ENCODE data around the gene RNF145. TPM values are rescaled to one million over a fixed set of nuclear protein-coding genes. Genes with fewer than 3 reads are reported as not detected.

The RNF145 gene, protein sequence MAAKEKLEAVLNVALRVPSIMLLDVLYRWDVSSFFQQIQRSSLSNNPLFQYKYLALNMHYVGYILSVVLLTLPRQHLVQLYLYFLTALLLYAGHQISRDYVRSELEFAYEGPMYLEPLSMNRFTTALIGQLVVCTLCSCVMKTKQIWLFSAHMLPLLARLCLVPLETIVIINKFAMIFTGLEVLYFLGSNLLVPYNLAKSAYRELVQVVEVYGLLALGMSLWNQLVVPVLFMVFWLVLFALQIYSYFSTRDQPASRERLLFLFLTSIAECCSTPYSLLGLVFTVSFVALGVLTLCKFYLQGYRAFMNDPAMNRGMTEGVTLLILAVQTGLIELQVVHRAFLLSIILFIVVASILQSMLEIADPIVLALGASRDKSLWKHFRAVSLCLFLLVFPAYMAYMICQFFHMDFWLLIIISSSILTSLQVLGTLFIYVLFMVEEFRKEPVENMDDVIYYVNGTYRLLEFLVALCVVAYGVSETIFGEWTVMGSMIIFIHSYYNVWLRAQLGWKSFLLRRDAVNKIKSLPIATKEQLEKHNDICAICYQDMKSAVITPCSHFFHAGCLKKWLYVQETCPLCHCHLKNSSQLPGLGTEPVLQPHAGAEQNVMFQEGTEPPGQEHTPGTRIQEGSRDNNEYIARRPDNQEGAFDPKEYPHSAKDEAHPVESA
- 221 TPM for total RNA-seq
- long read RNA-seq, transcript RNF145-202 (11 exons, 3,613 nt), result major isoform, 6 of 61 reads
- long read RNA-seq, partial matches to known transcripts, result 42 of 61 reads
- long read RNA-seq, other reads (novel, unspliced or antisense), result 12 of 61 reads

DNA sequence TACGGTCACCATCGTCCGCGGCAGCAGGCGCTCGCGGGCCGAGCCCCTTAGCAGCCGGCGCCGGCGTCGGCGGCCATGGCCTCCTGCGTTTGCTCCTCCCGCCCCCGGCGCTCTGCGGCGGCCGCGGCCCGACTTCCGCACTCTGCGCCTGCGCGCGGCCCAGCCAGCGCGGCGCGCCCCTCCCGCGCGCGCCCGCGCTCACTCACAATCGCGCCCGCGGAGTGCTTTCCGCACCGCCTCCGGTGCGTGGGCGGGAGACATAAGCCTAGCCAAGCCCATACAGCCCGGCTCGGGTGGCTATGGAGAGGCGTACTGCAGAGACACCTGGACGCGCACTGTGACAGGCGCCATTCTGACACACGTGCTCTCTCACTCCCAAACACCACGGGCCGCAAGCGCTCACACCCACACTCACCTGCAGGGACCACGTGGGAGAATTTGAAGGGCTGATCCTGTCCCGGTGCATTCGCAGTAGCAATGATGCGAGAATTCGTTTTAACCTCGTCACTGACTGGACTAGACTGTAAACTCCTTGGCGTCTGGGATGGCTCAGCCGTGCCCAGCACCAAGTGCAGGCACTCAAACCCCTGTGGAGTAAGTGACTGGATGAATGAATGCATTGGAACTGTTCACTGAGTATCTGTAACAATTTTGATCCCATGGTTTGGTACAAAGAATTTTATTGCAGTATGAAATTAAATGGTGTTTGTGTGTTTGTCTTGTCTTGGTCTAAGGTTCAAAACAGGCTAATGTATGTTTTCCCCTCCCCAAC, at the start of gene RNF145:
TSS of gene RNF145 (minus strand) at position 116 of the 772 bp plus-strand sequence. CDS start 5,936 bp downstream, outside the sequence.
- Histone ChIP-seq H3K27me3 (ENCODE audit: low read depth) (no peaks in the 10 kb centered on the region), H3K27ac (peak within 1 kb of the TSS; percentile 93)
- TF ChIP-seq, protein P1, sequence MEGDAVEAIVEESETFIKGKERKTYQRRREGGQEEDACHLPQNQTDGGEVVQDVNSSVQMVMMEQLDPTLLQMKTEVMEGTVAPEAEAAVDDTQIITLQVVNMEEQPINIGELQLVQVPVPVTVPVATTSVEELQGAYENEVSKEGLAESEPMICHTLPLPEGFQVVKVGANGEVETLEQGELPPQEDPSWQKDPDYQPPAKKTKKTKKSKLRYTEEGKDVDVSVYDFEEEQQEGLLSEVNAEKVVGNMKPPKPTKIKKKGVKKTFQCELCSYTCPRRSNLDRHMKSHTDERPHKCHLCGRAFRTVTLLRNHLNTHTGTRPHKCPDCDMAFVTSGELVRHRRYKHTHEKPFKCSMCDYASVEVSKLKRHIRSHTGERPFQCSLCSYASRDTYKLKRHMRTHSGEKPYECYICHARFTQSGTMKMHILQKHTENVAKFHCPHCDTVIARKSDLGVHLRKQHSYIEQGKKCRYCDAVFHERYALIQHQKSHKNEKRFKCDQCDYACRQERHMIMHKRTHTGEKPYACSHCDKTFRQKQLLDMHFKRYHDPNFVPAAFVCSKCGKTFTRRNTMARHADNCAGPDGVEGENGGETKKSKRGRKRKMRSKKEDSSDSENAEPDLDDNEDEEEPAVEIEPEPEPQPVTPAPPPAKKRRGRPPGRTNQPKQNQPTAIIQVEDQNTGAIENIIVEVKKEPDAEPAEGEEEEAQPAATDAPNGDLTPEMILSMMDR (IDR thresholded peaks at IDR 0.05), result no peak

DNA sequence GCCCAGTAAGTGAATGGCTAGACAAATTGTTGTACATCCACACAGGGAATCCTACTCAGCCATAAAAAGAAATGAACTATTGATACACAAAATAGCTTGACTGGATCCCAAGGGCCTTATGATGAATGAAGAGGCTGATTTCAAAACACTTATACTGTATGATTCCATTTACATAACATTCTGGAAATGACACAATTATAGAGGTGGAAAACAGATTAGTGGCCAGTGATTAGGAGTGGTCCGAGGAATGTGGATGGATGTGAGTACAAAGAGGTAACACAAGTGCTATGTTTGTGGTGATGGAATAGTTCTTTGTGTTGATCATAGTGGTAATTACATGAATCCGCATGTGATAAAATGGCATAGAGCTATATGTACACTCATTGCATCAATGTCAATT, 49.0 kb upstream of the RNF145 start:
- Histone ChIP-seq H3K9me3 (no peaks in the 10 kb centered on the region), H3K36me3 (no peaks in the 10 kb centered on the region), H3K27ac (no peak overlapping the region), H3K27me3 (ENCODE audit: low read depth) (no peaks in the 10 kb centered on the region), H3K4me3 (no peak overlapping the region), H3K4me1 (no peaks in the 10 kb centered on the region)
- intact Hi-C loops (cut with DNase I), result no loop called here
- TF ChIP-seq, protein P1 (IDR thresholded peaks at IDR 0.05), result no peak
- DNase-seq (no peak), ATAC-seq (no peak)

More for the DNA sequence above, at the start of gene RNF145:
- intact Hi-C loops (cut with DNase I), result loop anchor here (10.0 kb wide), 1 partner anchor 55 kb away; the partner anchor contains the start of gene UBLCP1
- DNase-seq (peak; percentile 95), ATAC-seq (peak; percentile 83 to 94)
- Histone ChIP-seq H3K36me3 (no peaks in the 10 kb centered on the region), H3K4me1 (peaks cover 44% of the 10 kb centered on the region), H3K9me3 (no peaks in the 10 kb centered on the region), H3K4me3 (peak within 1 kb of the TSS; percentile 84)

DNA sequence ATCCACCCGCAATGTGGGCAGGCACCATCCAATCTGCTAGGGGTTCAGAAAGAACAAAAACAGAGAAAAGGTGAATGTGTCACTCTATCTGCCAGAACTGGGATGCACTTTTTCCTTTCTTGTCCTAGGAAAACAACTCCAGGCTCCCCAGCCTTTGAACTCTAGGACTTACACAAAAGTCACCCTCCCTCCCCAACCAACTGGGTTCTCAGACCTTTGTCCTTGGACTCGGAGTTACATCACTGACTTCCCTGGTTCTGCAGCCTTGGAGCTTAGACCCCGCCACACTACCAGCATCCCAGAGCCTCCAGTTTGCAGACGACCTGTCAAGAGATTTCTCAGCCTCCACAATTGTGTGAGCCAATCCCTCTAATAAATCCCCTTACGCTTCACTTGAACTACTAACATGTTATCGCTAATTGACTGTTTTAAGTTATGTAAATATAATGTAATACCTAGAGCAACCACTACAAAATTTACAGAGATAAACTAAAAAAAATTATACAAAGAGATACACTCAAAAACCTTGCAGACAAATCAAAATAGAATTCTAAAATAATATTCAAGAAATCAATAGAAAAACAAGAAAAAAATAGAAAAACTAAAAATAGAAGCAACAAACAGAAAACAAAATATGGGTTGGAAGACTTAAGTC, 48.4 kb upstream of the RNF145 start:
- DNase-seq, result no peak
- no peak overlapping the region for H3K27ac ChIP-seq
- no peak overlapping the region for H3K4me3 ChIP-seq
- no peak for ATAC-seq
- H3K9me3 ChIP-seq, result no peaks in the 10 kb centered on the region
- intact Hi-C loops (cut with DNase I), result no loop called here
- no peaks in the 10 kb centered on the region for H3K36me3 ChIP-seq
- no peaks in the 10 kb centered on the region for H3K4me1 ChIP-seq
- H3K27me3 ChIP-seq (ENCODE audit: low read depth), result no peaks in the 10 kb centered on the region
- TF ChIP-seq, protein P1 (IDR thresholded peaks at IDR 0.05), result no peak

DNA sequence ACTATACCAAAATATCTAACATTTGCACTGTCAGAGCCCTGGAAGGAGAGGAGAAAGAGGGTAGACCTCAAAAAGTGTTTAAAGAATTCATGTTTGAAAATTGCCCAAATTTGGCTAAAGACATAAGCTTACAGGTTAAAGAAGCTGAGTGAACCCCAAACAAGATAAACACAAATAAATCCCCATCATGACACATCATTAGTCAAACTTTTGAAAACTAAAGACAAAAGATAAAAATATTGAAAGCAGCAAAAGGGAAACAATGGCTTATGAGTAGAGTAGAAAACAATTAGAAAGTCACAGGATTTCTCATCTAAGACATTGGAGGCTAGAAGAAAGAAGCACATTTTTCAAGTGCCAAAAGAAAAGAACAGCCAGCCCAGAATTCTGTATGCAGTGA, 47.7 kb upstream of the RNF145 start:
- ATAC-seq (no peak), DNase-seq (no peak)
- Histone ChIP-seq H3K4me3 (no peak overlapping the region), H3K36me3 (no peaks in the 10 kb centered on the region), H3K4me1 (no peaks in the 10 kb centered on the region), H3K27me3 (ENCODE audit: low read depth) (no peaks in the 10 kb centered on the region), H3K9me3 (no peaks in the 10 kb centered on the region), H3K27ac (no peak overlapping the region)
- TF ChIP-seq, protein P1 (IDR thresholded peaks at IDR 0.05), result no peak
- intact Hi-C loops (cut with DNase I), result no loop called here

DNA sequence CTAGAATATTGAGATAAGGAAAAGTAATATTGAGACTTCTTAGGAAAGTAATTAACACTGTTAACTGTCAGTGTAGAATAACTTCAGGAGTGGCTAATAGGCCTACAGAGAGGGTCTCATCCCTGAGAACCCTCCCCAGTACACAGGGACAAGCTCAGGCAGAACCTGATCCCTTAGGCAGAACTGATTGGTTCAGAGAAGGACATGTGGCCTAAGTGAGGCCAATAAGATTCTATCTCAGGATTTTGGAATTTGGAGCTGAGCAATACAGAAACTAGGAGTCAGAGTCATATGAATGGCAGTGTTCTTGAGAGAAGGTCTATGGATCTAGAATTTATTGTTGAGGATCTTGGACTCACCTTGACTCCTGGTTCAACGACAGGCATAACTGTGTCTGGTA, 42.8 kb upstream of the RNF145 start:
- ATAC-seq, result no peak
- no peak overlapping the region for H3K27ac ChIP-seq
- H3K36me3 ChIP-seq, result no peaks in the 10 kb centered on the region
- no peaks in the 10 kb centered on the region for H3K4me1 ChIP-seq
- H3K4me3 ChIP-seq, result no peak overlapping the region
- H3K9me3 ChIP-seq, result no peaks in the 10 kb centered on the region
- DNase-seq, result no peak
- H3K27me3 ChIP-seq (ENCODE audit: low read depth), result no peaks in the 10 kb centered on the region
- intact Hi-C loops (cut with DNase I), result no loop called here
- TF ChIP-seq, protein P1 (IDR thresholded peaks at IDR 0.05), result no peak
